ENCODE results near the gene TSC2. TPM values are rescaled to one million over a fixed set of nuclear protein-coding genes. Genes with fewer than 3 reads are reported as not detected.

TSC2 gene
- polyA plus RNA-seq, 1 donor from 2014 or later, result 69.2 TPM

DNA sequence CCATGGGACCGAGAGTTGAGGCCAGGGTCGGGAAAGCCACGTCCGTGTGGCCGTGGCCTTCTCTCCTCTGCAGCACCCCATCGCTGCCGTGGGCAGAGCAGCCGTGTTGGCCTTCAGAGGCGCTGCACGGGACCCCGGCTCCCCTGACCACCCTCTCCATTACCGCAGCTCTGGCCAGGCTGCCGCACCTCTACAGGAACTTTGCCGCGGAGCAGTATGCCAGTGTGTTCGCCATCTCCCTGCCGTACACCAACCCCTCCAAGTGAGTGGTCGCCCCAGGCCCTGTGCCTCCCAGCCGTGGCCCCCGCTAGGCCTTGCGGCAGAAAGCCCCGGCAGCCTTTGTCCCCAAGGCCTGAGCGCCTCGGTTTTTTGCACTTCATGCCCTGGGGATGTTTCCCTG is 27.8 kb downstream of the TSC2 start:
- no peaks in the 10 kb centered on the region for H3K9me3 ChIP-seq (ENCODE audit: low read length)
- H3F3A ChIP-seq (ENCODE audit: insufficient read depth, low read length, poor library complexity, severe bottlenecking), result no peaks in the 10 kb centered on the region
- no peak overlapping the region for H3K4me3 ChIP-seq (ENCODE audit: low read length)
- H3K9me2 ChIP-seq (ENCODE audit: insufficient read depth, low read length), result no peaks in the 10 kb centered on the region
- no peaks in the 10 kb centered on the region for H3K27me3 ChIP-seq (ENCODE audit: insufficient read depth, low read depth, low read length)
- H3K79me2 ChIP-seq (replicated peaks; ENCODE audit: insufficient read depth, low read length), result no peaks in the 10 kb centered on the region
- H2AFZ ChIP-seq (ENCODE audit: low read depth, low read length), result no peak overlapping the region
- no peak overlapping the region for H3K4me2 ChIP-seq (ENCODE audit: low read length)
- H3K27ac ChIP-seq (ENCODE audit: low read length), result no peak overlapping the region
- no peaks in the 10 kb centered on the region for H4K20me1 ChIP-seq (ENCODE audit: insufficient read depth)
- TF ChIP-seq EP300 (conservative IDR thresholded peaks at IDR 0.05; ENCODE audit: poor library complexity, severe bottlenecking) (no peak), RAD21 (conservative IDR thresholded peaks at IDR 0.05) (no peak), SMC3 (conservative IDR thresholded peaks at IDR 0.05; ENCODE audit: poor library complexity) (no peak), EZH2 (IDR thresholded peaks at IDR 0.05; ENCODE audit: borderline replicate concordance, insufficient read depth, low read length, poor library complexity, severe bottlenecking) (no peak), TAF1 (IDR thresholded peaks at IDR 0.05; ENCODE audit: low read depth) (no peak), POLR2AphosphoS5 (IDR thresholded peaks at IDR 0.05) (no peak), MXI1 (conservative IDR thresholded peaks at IDR 0.05; ENCODE audit: poor library complexity, severe bottlenecking) (no peak)
- TF ChIP-seq, protein P1, sequence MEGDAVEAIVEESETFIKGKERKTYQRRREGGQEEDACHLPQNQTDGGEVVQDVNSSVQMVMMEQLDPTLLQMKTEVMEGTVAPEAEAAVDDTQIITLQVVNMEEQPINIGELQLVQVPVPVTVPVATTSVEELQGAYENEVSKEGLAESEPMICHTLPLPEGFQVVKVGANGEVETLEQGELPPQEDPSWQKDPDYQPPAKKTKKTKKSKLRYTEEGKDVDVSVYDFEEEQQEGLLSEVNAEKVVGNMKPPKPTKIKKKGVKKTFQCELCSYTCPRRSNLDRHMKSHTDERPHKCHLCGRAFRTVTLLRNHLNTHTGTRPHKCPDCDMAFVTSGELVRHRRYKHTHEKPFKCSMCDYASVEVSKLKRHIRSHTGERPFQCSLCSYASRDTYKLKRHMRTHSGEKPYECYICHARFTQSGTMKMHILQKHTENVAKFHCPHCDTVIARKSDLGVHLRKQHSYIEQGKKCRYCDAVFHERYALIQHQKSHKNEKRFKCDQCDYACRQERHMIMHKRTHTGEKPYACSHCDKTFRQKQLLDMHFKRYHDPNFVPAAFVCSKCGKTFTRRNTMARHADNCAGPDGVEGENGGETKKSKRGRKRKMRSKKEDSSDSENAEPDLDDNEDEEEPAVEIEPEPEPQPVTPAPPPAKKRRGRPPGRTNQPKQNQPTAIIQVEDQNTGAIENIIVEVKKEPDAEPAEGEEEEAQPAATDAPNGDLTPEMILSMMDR (IDR thresholded peaks at IDR 0.05; ENCODE audit: poor library complexity, severe bottlenecking), result no peak
- TF ChIP-seq, protein P2, sequence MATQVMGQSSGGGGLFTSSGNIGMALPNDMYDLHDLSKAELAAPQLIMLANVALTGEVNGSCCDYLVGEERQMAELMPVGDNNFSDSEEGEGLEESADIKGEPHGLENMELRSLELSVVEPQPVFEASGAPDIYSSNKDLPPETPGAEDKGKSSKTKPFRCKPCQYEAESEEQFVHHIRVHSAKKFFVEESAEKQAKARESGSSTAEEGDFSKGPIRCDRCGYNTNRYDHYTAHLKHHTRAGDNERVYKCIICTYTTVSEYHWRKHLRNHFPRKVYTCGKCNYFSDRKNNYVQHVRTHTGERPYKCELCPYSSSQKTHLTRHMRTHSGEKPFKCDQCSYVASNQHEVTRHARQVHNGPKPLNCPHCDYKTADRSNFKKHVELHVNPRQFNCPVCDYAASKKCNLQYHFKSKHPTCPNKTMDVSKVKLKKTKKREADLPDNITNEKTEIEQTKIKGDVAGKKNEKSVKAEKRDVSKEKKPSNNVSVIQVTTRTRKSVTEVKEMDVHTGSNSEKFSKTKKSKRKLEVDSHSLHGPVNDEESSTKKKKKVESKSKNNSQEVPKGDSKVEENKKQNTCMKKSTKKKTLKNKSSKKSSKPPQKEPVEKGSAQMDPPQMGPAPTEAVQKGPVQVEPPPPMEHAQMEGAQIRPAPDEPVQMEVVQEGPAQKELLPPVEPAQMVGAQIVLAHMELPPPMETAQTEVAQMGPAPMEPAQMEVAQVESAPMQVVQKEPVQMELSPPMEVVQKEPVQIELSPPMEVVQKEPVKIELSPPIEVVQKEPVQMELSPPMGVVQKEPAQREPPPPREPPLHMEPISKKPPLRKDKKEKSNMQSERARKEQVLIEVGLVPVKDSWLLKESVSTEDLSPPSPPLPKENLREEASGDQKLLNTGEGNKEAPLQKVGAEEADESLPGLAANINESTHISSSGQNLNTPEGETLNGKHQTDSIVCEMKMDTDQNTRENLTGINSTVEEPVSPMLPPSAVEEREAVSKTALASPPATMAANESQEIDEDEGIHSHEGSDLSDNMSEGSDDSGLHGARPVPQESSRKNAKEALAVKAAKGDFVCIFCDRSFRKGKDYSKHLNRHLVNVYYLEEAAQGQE (IDR thresholded peaks at IDR 0.05; ENCODE audit: borderline replicate concordance), result no peak
- H3K9ac ChIP-seq (ENCODE audit: low read length), result no peak overlapping the region
- no peaks in the 10 kb centered on the region for H3K36me3 ChIP-seq (ENCODE audit: insufficient read depth, low read length)

DNA sequence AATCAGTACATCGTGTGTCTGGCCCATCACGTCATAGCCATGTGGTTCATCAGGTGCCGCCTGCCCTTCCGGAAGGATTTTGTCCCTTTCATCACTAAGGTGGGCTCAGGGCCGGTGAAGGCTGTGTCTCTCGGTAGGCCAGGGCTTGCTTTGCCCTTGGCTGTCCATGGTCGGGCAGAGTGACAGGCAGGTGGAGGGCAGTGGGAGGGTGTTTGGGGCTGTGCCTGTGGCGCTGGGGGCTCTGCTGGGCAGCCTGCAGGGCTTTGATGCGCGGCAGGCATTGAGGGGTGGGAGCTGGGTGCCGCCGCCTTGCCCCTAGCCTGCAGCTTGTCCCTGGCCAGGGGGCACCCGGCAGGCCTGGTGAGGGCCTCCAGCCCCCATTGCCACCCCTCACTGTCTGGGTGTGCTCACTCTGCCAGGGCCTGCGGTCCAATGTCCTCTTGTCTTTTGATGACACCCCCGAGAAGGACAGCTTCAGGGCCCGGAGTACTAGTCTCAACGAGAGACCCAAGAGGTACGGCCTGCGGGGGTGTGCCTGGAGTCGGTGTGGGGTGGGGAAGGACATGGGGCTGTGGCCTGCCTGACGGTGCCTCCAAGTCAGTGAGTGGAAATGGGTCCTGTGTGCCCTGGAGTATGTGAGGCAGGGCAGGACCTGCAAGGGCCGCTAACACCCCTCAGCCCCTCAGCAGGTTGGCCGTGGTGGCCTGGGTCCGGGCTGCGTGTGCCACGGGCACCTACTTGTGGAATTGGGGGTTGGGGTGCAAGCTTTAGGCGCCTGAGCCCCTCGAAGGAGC is 28.5 kb downstream of the TSC2 start:
- Histone ChIP-seq H3K79me2 (replicated peaks; ENCODE audit: insufficient read depth, low read length) (no peaks in the 10 kb centered on the region), H3K4me2 (ENCODE audit: low read length) (no peak overlapping the region), H3K9ac (ENCODE audit: low read length) (no peak overlapping the region), H3K27me3 (ENCODE audit: insufficient read depth, low read depth, low read length) (no peaks in the 10 kb centered on the region), H3F3A (ENCODE audit: insufficient read depth, low read length, poor library complexity, severe bottlenecking) (no peaks in the 10 kb centered on the region), H3K4me3 (ENCODE audit: low read length) (no peak overlapping the region), H4K20me1 (ENCODE audit: insufficient read depth) (no peaks in the 10 kb centered on the region), H2AFZ (ENCODE audit: low read depth, low read length) (no peak overlapping the region), H3K9me2 (ENCODE audit: insufficient read depth, low read length) (no peaks in the 10 kb centered on the region), H3K36me3 (ENCODE audit: insufficient read depth, low read length) (no peaks in the 10 kb centered on the region), H3K27ac (ENCODE audit: low read length) (no peak overlapping the region), H3K9me3 (ENCODE audit: low read length) (no peaks in the 10 kb centered on the region)
- TF ChIP-seq RAD21 (conservative IDR thresholded peaks at IDR 0.05) (no peak), EP300 (conservative IDR thresholded peaks at IDR 0.05; ENCODE audit: poor library complexity, severe bottlenecking) (no peak), MXI1 (conservative IDR thresholded peaks at IDR 0.05; ENCODE audit: poor library complexity, severe bottlenecking) (no peak), TAF1 (IDR thresholded peaks at IDR 0.05; ENCODE audit: low read depth) (no peak), EZH2 (IDR thresholded peaks at IDR 0.05; ENCODE audit: borderline replicate concordance, insufficient read depth, low read length, poor library complexity, severe bottlenecking) (no peak), POLR2AphosphoS5 (IDR thresholded peaks at IDR 0.05) (no peak), SMC3 (conservative IDR thresholded peaks at IDR 0.05; ENCODE audit: poor library complexity) (no peak)
- TF ChIP-seq, protein P1 (IDR thresholded peaks at IDR 0.05; ENCODE audit: poor library complexity, severe bottlenecking), result no peak
- TF ChIP-seq, protein P2 (IDR thresholded peaks at IDR 0.05; ENCODE audit: borderline replicate concordance), result no peak
